Kidney glomerular epithelial cell (primary cell): Measurements from ENCODE around the gene ABCB11.
A peak's percentile ranks its signal among the peaks of the same experiment; 100 is the strongest.

ENCODE experiments used
- DNase-seq: peaks from one replicate; lab custom pipeline; 2025; lab: John Stamatoyannopoulos, UW

ABCB11 gene

DNA sequence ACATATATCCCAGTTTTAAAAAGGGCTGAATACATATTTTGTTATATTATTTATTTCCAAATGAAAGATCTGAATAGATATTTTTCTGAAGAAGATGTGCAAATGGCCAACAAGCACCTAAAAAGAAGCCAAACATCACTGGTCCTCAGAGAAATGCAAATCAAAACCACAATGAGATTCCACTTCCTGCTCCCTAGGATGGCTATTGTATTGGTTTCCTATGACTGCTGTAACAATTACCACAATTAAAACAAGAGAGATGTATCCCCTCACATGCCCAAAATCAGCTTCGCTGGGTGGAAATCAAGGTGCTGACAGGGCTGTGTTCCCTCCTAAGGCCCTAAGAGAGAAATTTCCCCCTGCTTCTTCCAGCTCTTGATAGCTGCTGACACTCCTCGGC is 23.2 kb downstream of the ABCB11 start:
- no peak for DNase-seq

DNA sequence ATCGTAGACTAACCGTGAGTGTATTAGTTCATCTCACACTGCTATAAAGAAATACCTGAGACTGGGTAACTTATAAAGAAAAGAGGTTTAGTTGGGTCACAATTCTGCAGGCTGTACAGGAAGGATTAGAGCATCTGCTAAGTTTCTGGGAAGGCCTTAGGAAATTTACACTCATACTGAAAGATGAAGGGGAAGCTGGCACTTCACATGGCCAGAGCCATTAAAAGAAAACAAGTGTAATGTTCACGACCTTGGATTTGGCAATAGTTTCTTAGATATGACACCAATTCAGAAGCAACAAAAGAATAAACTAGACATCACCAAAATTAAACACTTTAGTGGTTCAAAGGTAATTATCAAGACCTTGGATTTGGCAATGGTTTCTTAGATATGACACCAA is 23.8 kb downstream of the ABCB11 start:
- no peak for DNase-seq

DNA sequence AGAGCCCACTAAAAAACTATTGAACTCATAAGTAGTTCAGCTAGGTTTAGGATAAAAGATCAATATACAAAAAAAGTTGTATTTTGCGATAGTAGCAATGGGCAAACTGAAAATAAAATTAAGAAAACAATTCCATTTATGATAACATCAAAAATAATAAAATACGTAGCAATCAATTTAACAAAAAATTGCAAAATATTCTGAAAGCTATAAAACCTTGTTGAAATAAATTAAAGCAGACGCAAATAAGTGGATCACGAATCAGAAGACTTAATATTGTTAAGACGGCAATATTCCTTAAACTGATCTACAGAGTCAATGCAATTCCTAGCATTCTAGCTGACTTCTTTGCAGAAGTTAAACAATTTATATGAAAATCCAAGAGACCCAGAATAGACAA is 24.5 kb downstream of the ABCB11 start:
- no peak for DNase-seq

DNA sequence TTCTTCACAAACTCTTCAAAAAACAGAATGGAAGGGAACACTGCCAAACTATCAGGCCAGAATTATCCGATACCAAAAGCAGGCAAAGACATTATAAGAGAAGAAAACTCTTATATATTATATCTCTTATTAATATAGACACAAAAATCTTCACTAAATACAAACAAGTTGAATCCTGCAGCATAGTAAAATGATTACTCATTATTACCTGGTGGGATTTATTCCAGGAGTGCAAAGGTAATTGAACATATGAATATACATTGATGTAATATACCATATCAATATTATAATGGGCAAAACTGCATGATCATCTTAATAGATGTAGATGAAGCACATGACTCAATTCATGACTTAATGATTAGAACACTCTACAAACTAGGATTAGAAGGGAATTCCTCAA is 25.1 kb downstream of the ABCB11 start:
- DNase-seq, result no peak

DNA sequence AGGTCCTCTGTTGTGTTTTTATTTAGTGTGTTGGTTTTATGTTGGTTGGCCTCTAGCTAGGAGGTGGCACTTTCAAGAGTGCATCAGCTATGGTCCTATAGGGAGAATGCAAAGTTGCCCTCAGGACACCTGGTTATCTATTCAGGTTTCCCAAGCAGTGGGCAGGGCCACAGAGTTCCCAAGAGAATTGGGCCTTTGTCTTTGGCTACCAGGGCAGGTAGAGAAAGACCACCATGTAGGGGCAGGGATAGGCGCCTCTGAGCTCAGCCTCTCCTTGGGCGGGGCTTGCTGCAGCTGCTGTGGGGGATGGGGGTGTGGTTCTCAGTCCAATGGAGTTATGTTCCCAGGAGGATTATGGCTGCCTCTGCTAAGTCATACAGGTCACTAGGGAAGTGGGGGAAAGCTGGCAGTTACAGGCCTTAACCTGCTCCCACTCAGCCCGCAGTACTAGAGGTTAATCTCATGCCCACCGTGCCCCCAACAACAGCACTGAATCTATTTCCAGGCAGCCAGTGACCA is 26.0 kb downstream of the ABCB11 start:
- DNase-seq, result no peak

DNA sequence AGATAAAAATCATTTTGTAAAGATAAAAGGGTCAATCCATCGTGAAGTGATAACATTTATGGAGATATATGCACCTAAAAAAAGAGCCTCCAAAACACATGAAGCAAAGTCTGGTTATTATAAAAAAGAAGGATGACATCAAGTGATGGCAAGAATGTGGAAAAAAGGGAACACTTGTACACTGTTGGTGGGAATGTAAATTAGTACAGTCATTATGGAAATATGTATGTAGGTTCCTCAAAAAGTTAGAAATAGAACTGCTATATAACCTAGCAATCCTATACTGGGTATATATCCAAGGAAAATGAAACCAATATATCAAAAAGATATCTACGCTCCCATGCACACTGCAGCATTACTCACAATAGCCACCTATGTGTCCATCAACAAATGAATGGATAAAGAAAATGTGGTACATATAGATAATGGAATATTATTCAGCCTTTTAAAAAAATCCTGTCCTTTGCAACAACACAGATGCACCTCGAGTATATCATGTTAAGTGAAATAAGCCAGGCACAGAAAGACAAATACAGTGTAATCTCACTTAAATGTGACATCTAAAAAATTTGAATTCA is 28.9 kb downstream of the ABCB11 start:
- DNase-seq, result no peak

DNA sequence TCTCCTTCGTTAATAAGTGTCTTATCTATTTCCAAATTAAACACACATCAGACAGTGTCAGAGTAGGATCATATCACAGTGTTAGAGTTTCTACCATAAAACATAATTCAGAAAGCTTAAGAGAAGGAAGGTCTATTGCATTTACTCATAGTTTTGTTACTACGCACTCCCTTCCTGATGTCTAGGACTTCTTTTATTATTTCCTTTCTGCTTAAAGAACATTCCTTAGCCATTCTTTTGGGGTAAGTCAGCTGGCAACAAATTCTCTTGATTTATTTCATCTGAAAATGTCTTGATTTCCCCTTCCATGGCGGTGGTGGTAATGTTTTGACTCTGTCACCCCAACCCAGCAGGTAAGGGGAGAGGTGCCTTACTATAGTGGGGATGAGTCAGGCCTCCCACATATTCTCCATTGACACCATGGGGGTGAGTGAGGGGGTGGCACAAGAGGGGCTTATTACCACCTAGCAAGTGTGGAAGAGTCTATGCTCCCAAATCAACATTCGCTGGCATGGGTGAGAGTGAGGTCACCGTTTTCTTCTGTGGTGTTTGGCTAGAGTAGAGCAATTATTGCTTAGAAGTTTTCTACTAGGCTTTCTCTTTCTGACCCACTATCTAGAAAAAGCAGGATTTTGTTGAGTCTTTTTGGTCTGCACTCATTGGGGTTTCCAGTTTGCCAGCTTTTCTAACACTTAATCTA is 29.9 kb downstream of the ABCB11 start:
- DNase-seq, result no peak

DNA sequence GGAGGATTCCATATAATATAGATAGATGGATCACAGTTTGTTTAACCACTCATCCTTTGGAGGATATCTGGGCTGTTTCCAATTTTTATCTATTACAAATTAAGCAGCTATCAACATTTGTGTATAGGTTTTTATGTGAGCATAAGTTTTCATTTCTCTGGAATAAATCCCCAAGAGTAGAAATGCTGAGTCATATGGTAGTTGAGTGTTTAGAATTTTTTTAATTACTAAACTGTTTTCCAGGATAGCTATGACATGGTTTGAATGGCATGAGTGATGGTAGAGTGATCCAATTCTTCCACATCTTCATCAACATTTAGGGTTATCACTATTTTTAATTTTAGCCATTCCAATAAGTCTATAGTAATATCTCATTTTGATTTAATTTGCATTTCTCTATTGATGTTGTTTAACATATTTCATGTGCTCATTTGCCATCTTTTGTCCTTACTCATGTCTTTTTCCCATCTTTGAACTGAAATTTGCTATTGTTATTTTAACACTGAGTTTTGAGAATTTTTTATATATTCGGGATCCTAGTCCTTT is 31.4 kb downstream of the ABCB11 start:
- no peak for DNase-seq

DNA sequence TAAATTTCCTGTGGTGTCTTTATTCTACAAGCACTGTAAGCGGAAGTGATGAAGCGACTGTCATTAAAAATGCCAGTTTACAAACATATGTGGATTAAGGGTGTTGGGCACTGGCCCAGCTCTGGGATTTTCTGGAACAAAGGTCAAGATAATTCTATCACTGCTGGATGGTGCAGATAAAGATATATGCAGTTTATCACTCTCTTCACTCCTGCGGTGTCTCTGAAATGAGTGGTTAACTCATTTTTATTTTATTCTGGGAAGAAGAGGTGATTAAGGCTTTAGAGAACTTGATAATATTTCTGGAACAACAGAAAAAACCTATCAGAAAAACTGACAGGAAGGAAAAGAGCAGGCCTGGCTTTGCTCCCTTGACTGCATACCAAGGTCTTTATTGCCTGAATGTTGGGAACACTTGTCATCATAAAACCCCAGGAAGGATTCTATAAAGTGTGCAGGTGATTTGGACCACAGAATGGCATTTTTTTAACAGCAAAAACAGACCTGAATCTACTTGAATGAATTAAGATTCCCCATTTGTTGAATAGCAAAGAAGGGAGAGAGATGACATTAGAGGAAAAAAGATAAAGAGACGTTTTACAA is 32.4 kb downstream of the ABCB11 start:
- no peak for DNase-seq

DNA sequence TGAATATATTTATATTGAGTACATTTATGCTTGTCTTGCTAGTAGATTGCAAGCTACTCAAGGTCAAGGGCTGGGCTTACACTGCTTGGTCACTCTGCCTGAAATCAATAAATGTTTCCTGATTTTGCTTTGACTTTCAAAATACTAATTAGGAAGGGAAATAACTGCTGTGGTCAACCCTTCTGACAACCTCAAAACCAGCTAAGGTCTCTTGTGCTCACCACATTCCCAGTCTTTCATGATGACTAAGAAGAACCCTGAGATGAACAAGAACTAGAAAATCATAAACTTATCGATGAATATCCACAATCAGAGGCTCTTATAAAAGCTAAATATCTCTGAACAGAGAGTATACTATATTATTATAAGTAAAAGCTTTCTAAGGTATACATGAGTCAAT is 33.3 kb downstream of the ABCB11 start:
- no peak for DNase-seq

DNA sequence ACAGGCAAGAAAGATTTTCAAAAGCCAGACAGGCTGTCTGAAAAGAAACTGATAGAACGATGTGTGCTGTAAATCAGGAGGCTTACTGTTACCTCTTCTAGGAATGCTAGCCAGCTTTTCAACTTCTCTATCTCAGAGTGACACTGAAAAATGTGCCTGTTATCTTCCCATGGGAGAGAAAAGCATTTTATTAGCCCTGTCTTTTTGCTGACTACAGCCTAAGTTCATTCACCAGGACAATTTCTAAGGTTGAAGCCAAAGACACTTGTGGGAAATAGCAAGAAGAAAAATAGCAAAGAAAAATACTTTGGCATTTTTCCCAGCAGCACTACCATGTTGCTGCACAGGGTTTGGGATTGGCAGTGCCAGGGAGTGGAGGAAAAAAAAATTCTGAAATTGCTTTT is 34.0 kb downstream of the ABCB11 start:
- peak; percentile 18 for DNase-seq

DNA sequence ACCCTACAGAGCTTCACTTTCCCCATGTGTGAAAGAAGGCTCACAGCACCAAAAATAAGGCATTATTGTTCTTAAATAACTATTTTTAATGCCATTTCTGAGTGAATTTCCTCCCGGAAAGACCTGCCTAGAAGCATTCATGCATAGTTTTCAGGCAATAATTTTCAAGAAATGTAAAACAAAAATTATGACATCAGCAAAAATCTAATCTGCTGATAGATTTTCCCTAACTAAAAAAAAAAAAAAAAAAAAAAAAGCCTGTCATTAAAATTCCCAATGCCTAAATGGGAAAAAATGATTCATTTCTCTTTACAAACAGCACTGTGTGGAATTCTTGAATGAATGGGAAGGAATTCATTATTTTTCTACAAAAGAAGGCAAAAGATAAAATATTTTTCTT is 35.4 kb downstream of the ABCB11 start:
- no peak for DNase-seq

DNA sequence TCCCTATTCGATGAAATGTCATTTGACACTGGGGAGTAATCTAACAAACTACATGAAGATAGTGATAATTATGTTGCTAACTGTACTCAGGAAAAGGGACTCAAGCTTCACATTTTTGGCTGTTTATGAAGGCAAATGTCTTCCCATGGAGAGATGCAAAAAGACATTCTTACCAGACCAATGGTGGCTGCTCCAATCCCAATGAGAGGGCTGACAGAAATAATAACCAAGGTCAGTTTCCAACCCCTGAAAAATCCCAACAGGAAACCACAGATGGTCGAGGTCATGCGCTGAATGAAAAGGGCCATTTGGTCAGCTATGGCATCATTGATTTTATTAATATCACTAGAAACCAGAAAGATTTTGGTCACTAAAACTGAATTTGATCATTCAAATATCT is 37.6 kb downstream of the ABCB11 start:
- DNase-seq, result no peak

DNA sequence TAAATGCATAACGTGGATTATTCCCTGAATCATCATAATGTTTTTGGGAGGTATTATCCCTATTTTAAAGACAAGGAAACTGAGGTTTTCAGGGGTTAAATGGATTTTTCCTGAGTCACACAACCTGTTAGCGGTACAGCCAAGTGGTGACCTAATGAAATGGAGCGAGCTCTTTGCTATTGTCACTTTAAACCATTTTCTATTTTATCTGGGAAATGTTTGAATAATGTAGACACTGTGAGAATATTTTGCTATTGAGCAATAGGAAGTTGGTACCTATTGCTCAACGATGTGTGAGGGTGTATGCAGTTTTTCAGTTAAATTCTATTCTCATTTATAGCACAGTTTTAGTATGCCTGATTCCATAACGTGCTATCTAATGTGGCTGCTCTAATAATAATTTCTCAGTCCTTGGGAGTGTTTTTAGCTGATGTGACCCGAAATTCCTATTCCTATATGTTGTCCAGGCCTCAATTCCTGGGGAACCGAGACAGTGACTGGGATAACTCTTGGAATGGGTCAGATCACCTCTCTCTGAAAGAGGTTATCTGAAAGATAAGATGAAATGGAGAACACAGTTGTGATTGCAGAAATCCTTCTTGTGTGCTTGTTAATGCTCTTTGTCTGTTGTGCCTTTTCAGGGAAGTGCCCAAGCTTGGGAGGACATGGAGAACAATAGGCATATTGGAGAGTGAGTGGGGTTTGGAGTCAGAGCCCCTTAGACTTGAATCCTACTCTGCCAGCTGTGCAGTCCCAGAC is 38.4 kb downstream of the ABCB11 start:
- DNase-seq, result no peak

DNA sequence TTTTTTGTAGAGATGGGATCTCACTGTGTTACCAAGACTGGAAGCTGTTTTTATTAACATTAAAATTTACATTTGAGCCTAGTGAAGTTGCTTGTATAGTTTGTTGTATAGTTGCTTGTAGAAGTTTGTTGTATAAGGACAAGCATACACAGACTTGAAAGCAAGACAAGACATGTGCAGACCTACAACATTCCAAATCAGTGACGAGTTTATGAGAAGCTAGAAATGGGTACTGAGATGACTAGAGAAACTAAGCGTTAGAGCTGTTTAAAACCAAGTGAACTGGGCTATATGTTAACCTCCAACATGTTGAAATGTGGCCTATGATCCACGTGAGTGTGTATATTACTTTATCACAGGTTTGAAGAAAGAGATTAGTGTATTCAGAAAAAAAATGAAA is 39.1 kb downstream of the ABCB11 start:
- DNase-seq, result no peak

DNA sequence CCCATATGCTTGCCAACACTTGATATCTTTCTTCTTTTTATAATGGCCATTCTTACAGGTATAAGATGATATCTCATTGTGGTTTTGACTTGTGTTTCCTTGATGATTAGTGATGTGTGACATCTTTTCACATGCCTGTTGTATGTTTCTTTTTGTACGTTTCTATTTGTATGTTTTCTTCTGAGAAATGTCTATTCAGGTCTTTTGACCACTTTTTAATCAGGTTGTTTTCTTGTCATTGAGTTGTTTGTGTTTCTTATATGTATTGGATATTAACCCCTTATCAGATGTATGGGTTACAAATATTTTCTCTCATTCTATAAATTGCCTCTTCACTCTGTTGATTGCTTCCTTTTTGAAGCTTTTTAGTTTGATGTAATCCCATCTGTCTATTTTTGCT is 42.4 kb downstream of the ABCB11 start:
- DNase-seq, result no peak

DNA sequence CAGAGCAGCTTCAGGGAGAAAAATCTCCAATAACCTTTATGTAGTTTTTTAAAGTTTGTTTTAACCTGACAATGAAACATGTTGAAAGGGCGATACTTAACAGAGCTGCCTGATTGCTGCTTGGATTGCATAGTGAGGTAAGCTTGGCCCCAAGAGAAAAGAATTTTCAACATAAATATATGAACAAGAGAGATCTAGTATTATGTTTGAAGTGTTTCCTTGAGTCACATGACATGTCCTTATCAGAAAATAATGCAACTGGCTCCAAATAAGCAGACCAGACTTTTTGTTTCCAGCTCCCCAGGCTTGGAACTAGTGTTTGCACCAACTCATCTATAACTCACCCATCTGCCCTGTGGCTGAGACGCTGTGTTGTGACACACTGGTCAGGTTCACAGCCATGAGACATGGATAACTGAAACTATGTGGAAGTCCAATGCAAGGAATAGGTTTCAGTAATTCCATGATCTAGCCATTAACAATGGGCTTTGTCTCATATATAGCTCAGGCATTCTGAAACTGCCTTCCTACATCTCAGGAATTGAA is 44.7 kb downstream of the ABCB11 start:
- no peak for DNase-seq

DNA sequence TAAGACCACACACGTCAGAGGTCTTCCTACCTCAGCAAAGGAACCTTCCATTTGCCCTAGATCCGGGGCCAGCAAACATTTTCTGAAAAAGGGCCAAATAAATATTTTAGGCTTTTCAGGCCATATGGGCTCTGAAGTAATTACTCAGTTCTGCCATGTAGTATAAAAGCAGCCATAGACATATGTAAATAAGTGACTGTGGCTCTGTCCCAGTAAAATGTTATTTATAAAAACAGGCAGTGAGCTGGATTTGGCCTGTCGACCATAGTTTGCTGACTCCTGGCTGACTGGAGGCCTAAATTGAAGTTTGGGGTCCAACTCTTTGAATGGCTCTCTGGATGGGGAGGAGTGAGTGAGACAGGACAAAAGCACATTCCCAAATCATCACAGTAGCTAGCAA is 49.5 kb downstream of the ABCB11 start:
- DNase-seq, result no peak

DNA sequence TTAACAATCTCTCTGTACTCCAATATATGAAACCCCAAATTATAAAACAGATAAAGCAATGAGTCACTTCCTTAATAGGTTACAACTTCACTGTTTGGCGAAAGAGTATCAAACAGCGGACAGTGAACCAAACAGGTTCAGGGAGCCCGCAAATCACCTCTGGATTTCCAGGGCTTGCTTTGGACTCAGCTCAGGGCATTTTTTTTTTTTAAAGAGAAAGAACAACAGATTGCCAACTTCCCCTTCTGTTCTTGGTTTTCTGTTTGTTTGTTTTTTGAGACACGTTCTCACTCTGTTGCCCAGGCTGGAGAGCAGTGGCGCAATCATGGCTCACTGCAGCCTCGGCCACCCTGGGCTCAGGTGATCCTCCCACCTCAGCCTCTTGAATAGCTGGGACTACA is 52.7 kb downstream of the ABCB11 start:
- no peak for DNase-seq

DNA sequence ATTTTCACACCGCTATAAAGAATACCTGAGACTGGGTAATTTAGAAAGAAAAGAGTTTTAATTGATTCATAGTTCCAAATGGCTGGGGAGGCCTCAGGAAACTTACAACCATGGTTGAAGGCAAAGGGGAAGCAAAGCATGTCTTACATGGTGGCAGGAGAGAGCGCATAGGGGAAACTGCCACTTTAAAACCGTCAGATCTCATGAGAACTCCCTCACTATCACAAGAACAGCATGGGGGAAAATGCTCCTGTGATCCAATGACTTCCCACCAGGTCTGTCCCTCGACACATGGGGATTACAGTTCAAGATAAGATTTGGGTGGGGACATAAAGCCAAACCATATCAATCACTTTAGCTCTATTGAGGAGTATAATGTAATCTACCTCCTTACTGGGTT is 53.5 kb downstream of the ABCB11 start:
- DNase-seq, result no peak

DNA sequence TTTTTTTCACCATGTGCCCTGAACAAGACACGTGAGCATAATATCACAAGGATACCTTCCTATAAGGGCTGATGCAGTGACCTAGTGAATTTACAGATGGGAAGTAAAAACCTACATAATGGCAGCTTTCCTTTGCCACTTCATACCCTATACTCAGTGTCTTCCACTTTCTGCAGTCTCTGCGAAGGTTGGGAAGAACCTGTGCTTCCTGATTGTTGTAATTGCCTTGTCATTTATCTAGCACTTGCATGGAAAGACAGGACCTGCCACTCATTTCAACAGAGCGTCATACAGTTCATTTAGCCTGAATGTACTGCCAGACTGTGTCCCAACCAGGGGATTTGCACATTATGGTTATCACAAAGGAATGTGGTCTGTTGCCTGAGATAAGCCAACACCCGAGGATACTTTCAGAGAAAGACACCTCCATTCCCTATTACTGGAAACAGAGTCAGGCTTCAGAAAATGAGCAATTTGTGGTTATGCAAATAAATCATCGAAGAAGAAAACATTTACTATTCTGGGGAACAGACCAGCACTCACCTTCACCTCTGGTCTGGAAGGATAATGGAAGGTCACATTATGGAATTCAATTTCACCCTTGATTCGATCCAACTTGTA is 55.0 kb downstream of the ABCB11 start:
- DNase-seq, result no peak

DNA sequence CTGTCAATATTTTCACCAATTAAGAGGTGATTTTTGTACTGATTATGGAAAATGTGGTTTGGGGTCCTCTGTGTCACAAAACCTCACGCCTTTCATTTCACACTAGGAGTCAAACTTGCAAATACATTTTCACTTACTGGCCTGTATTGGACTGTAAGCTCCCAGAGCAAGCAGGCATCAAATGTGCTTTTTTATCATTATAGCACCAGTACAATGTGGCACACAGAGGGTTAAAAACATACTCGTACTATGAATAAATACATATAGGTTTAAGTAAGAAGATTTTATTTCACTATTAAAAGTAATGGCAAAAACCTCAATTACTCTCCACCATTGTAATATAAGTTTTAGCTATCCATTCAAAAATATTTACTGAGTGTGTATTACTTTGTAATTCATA is 56.7 kb downstream of the ABCB11 start:
- no peak for DNase-seq
